Activated CD4-positive, CD25-positive, alpha-beta regulatory T cell treated with anti-CD3 and anti-CD28 coated beads, Interleukin-2, amount 50 U/mL, for 16 hours (primary cell): ENCODE results near the gene NDOR1.

Experiments used
- DNase-seq: peaks from one replicate; pipeline ENCODE4 v3.0.0-alpha.2; 2020; ENCODE audit warnings: low read depth, low spot score

NDOR1 gene

DNA sequence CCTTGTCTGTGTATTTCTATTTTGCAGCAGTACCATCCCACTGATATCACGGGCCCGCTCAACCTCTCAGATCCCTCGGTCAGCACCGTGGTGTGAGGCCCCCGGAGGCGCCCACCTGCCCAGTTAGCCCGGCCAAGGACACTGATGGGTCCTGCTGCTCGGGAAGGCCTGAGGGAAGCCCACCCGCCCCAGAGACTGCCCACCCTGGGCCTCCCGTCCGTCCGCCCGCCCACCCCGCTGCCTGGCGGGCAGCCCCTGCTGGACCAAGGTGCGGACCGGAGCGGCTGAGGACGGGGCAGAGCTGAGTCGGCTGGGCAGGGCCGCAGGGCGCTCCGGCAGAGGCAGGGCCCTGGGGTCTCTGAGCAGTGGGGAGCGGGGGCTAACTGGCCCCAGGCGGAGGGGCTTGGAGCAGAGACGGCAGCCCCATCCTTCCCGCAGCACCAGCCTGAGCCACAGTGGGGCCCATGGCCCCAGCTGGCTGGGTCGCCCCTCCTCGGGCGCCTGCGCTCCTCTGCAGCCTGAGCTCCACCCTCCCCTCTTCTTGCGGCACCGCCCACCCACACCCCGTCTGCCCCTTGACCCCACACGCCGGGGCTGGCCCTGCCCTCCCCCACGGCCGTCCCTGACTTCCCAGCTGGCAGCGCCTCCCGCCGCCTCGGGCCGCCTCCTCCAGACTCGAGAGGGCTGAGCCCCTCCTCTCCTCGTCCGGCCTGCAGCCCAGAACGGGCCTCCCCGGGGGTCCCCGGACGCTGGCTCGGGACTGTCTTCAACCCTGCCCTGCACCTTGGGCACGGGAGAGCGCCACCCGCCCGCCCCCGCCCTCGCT lies 37.5 kb upstream of the NDOR1 start:
- DNase-seq = no peak

DNA sequence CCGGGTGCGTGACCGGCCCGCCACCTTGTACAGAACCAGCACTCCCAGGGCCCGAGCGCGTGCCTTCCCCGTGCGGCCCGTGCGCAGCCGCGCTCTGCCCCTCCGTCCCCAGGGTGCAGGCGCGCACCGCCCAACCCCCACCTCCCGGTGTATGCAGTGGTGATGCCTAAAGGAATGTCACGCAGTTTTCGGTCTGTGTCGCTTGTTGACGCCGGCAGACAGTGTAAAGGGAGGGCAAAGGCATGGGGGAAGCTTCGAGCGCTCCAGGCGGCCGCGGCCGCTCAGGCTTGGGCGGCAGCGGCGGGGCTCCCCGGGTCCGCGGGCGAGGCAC lies 37.0 kb upstream of the NDOR1 start:
- DNase-seq = no peak

- no peak for DNase-seq
These were observed 36.3 kb upstream of the NDOR1 start for GRCh38 chr9:137168904-137169856.

GRCh38 chr9:137169896-137170358 lies 35.6 kb upstream of the NDOR1 start, which contains the start of gene LRRC26:
Gene LRRC26, minus strand, starts transcription at chr9:137170051. Its CDS starts 108 bp downstream, at chr9:137169943.
- DNase-seq = no peak

- DNase-seq = no peak
These were observed 34.9 kb upstream of the NDOR1 start for GRCh38 chr9:137170486-137171148.

DNA sequence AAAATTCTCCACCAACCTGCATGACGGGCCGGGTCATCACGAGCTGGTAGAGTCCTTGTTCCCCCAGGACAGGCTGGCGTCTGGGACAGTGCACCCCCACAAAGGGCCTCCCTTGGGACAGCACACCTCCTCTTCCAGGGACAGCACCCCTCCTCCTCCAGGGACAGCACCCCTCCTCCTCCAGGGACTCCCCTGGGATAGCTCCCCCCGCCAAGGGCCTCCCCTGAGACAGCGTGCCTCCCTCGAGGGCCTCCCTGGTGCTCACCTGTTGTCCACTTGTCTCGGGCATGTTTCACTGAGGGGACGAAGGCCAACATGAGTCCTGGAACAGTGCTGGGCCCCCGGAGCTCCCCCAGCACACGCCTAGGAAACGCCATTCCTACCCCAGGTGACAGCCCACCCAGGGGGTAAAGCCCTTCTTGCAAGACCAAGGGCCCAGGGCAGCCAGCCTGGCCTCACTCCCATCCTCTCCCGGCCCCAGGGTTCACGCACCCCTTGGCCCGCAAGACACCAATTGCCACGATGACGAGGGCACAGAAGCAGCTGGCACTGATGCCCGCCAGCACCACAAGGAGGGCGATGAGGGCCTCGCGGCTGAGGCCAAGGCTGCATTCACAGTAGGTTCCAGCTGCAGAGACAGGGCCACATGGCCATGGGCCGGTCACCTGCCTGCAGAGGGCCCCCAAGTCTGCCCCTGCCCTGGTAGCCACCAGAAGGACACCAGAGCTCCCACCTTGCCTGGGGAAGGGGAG lies 34.2 kb upstream of the NDOR1 start:
- DNase-seq = no peak

DNA sequence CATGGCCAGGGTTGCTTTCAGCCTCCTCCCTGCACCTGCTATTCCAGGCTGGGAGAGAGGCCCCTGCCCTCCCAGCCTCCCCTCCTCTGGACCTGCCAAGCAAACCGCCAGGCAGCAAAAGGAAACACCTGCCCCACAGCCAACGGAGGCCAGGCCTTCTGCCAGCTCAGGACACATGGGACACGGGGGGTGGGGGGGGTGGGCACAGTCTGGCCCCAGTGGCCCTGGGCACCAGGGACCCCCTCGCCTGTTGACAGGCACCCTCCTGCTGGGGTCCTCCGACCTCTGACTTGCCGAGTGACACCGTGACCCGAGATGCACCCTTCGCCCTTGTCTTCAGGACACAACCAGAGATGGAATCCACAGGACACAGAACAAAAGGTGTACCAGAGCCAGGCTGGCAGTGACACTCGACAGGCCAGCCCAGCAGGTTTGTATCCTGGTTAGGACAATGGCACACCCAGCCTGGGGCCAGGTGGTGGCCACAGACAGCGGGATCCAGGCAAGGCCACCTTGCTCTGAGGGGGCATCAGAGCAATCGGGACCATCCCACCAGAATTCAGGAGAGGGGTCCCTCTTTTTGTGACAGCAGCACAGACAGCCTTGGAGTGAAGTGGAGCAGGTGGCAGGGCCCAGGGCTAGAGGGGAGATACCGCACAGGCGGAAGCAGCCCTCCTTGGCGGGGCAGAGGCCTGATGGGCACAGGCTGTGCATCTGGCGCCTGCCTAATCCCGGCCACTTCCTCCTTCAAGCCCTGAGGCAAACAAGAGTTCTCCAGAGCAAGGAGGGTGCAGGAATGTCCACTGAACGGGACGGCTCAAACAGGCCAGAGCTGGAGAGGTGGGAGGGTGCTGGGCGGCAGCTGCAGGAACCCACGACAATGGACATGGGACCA lies 32.4 kb upstream of the NDOR1 start:
- DNase-seq = no peak

DNA sequence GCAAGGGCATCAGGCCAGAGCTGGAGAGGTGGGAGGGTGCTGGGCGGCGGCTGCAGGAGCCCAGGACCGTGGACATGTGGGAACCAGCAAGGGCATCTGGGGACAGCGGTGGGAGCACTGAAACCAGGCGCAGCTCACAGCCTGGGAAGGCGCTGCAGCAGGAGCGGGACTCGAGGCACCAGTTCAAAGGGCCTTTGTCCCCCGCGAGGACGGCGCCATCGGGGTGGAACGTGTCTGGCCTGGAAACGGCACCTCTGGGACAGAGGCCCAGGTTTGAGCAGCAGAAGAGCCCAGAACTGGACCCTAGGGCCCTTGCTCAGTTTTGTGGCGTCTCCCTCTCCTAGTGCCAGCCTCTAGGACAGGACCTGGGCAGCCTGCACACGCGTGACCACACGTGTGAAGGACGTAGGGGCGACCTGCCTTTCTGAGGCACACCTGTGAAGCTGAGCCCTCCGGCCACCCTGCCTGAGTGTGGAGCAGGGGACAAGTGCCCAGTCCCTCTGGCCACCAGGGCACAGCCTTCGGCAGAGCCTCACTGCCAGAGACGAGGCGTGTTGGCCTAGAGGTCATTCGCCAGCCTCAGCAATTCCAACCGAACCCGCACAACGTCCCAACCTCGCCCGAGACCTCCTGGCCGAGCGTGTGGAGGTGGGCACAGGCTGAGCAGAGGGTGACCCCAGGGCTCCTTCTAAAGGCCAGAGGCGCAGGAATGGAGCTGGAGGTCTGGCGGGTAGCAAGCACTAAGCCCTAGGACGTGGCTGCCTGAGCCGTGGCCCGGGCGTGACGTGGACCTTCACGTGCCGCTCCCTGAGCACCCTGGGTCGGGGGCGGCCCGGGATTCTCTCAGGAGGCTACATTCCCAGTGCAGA lies 31.5 kb upstream of the NDOR1 start:
- DNase-seq = no peak

- DNase-seq = no peak
These were observed 30.7 kb upstream of the NDOR1 start for GRCh38 chr9:137174722-137175293.

DNA sequence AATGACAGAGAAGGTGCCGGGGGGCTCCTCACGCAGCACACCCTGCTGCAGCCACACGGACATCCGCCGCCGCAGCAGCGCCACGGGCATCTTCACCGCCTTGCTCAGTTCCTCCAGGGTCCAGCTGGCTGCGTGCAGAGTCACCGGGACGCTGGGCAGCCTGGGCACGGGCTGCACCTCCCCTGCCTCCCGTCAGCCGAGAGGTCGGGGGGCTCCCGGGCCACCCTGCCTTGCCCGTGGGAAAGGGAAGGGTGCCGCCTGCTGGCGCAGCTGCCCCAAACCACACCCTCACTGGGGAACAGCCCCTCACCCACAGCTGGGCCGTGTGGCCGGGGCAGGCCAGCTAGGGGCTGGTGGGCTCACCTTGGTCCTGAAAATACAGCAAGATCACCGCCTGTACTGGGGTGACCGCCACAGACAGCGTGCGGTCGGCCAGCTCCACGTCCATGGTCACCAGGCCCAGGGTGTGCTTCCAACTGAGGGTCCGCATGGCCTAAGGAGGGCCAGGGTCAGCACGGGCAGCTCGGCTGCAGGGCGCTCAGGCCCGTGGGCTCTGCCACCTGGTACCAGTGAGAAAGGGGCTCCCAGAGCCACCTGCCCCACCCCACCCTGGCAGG lies 30.0 kb upstream of the NDOR1 start:
- no peak for DNase-seq

DNA sequence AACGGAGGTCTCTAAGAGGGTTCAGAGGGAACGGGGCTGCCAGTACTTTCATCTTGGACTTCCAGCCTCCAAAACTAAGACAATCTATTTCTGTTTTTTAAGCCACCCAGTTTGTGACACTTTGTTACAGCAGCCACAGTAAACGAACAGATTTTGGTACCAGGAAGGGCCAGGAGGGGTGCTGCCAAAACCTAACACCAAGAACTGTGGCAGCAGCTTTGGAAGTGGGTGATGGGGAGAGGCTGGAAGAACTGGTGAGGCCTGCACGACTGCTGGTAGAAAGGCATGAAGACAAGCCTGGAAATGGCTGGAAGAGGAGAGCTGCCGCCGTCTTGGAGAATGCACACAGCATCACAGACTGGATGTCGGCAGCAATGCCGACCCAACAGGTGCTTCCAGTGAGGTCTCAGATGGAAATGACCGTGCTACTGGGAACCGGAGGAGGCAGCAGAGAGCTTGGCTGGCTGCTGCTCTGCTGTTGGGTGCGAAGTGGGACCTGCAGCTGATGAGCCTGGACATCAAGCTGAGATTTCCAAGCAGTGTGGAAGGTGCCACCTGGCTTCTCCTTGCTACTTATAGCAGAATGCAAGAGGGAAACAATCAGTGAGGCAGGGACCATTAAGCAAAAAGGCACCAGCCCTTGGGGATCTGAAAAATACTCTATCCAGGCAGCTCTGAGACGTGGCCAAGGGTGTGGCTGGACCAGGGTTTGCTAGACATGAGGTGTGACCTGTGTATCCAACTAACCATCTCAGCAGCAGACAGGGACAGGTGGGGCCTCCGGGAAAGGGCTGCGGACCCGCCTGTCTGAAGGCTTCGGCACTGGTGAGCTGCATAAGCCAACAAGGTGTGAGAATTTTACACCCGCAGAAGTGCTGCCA lies 29.0 kb upstream of the NDOR1 start:
- DNase-seq = no peak

GRCh38 chr9:137178201-137178938 lies 27.1 kb upstream of the NDOR1 start:
- no peak for DNase-seq

- no peak for DNase-seq
These were observed 26.4 kb upstream of the NDOR1 start for GRCh38 chr9:137178939-137179630.

- DNase-seq = no peak
These were observed 25.7 kb upstream of the NDOR1 start for GRCh38 chr9:137179761-137180160.

DNA sequence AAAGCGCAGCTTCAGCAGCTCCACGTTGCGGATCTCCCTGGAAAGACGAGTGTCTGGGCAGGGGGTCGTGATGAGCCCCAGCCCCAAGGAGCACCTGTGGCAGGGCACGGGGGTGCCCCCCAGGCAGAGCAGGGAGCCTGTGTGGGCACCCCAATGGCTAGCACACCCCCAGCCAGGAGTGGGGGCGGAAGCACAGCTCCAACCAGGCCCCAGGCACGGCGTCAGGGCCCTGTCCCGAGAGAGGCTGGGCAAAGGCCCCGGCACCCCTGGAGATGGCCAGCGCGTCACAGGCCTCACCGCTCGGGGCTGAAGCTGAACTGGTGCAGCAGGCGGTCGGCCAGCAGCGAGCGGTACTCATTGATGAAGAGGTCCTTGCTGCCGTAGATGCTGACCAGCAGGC lies 25.0 kb upstream of the NDOR1 start:
- DNase-seq = no peak

DNA sequence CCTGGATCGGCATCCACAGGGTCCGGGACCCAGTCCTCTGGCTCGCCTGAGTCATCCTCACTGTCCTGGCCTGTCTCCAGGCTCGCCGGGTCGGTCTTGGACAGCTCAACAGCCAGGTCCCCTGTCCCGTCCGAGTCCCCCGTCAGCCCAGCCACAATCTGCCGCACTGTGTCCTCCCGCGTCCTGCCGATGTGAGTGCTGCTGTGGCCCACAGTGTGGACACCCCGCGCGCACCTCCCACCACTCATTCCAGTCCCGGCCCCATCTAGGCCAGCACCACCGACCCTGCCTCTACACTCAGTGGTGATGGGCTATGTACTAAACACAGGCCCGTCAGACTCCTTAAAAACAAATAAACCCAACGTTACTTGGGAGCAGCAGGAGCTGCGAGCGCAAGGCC lies 23.8 kb upstream of the NDOR1 start:
- DNase-seq = no peak
